ENCODE results near the gene FAM234B.
A peak's percentile ranks its signal among the peaks of the same experiment; 100 is the strongest.

Gene FAM234B, protein sequence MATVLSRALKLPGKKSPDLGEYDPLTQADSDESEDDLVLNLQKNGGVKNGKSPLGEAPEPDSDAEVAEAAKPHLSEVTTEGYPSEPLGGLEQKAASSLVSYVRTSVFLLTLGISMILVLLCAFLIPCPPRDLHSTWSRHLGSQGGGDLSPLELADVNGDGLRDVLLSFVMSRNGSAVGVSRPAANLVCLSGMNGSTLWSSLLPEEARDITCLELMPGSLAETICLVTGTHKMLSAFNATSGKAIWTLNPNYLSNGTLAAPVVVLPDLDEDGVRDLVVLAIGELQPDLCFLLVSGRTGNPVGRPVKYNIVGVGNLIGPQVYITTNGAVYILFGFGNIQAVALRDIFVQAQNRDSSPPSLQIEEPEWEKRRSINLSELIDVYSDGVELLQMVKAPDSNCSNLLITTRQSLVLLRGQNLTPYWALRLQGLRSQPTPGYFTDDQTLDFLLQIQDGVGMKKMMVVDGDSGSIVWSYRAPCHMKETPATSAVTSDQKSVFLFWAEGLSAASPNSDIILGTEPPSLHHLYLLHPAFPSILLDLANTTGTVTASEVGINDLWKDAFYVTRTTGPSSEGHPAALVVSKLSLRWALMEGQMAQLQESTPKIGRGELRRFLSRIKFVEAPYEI

GRCh38 chr12:13044002-13044905 lies at the start of gene FAM234B:
FAM234B (plus strand) TSS chr12:13044381; CDS start chr12:13044404, 23 bp downstream.
- DNase-seq, result peak; percentile 27 to 38

DNA sequence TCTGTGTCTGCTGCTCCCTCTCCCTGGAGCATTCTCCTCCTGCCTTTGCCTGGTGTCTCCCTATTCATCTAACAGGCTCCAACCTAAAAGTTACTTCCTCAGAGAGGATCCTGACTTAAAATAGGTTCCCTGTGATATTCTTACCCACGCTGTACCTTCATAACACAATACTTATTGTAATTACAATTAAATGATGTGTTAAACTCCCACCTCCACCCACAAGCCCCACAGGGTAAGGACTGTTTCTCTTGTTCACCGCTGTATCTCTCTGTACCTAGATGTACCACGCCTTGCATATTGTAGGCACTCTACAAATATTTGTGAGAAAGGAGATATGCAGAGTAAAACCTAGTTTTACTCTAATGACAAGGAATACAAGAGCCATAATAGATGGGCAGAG lies 49.1 kb upstream of the FAM234B start:
- no peak for DNase-seq

DNA sequence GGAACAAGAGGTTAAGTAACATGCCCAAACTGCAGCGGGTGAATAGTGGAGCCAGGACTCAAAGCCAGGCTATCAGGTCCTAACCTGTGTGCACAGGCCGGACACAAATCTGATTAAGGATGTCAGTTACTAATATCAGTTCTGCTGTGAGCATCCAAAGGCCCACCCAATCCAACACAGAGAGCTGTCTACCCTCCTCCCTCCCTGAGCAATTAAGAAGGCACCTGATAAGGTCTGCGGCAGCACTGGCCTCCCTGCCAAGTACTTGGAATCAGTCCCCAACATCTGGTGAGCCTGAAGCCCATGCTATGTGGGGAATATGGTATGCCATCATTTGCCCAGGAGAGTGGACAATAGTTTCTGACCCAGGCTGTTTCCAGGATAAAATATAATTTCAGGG lies 48.0 kb upstream of the FAM234B start:
- no peak for DNase-seq

GRCh38 chr12:12997156-12997555 lies 47.0 kb upstream of the FAM234B start:
- DNase-seq, result no peak

GRCh38 chr12:12997734-12998133 lies 46.4 kb upstream of the FAM234B start:
- no peak for DNase-seq

DNA sequence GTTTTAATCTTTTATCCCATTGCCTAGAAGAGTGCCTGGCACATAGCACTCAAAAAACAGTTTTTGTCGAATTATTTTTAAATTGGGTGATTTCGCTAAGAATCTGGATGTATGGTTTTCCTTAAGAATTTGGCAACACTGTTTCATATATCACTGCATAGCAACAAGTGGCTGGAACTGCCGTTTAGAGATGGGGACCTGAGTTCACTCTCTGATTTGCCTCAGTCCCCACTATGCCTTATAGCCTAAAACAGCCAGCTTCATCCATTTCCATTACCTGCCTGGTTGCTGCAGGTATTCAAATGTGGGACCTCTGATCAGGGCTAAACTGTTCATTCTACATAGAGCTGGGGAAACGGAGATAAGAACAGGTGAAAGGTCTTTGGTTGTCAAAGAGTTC lies 45.9 kb upstream of the FAM234B start:
- DNase-seq, result no peak

GRCh38 chr12:12999271-12999958 lies 44.8 kb upstream of the FAM234B start:
- no peak for DNase-seq

GRCh38 chr12:12999959-13000615 lies 44.1 kb upstream of the FAM234B start, which contains the start of gene HEBP1:
HEBP1 (minus strand) TSS chr12:13000265; CDS start chr12:13000114, 151 bp downstream.
- peak; percentile 67 to 74 for DNase-seq

DNA sequence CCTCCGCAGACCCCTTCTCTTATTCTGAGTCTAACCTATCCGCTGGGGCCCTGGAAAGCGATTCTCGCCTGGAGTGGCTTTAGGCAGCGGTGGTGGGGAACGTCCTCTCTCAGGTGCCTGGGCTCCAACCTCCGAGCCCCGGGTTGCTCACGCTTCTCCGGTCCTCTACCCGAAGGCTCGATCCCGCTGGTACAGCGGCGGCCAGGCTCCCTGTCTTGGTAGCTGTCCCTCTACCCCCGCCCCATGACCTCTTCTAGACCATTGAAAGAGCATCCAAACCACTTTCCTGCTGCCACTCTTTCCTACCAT lies 43.6 kb upstream of the FAM234B start:
- peak in 1 of 2 experiments; percentile 67 for DNase-seq

GRCh38 chr12:13000925-13001774 lies 43.0 kb upstream of the FAM234B start:
- DNase-seq, result peak in 1 of 2 experiments; percentile 60

- DNase-seq, result no peak
Observed at GRCh38 chr12:13001775-13002040, 42.5 kb upstream of the FAM234B start.

GRCh38 chr12:13002301-13003097 lies 41.7 kb upstream of the FAM234B start:
- DNase-seq, result no peak

- DNase-seq, result no peak
Observed at GRCh38 chr12:13004361-13004760, 39.8 kb upstream of the FAM234B start.

GRCh38 chr12:13004986-13005385 lies 39.2 kb upstream of the FAM234B start:
- no peak for DNase-seq

DNA sequence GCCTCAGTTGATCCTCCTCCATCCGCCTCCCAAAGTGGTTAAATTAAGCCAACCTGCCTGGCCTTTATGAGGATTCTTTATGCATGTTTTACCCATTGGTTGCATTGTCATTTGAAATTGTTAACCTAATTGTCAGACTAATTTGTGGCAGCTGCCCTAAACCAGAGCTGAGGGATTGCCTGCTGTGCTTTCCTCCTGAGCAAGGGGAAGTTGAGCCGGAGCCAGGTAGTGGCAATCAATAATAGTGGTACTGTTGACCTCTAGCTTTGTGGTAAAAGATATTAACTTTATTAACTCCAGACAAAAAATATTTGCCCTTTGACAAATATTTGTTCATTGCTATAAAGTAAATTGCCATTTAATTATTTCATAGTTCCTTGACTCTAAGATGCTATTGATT lies 38.5 kb upstream of the FAM234B start:
- DNase-seq, result no peak

DNA sequence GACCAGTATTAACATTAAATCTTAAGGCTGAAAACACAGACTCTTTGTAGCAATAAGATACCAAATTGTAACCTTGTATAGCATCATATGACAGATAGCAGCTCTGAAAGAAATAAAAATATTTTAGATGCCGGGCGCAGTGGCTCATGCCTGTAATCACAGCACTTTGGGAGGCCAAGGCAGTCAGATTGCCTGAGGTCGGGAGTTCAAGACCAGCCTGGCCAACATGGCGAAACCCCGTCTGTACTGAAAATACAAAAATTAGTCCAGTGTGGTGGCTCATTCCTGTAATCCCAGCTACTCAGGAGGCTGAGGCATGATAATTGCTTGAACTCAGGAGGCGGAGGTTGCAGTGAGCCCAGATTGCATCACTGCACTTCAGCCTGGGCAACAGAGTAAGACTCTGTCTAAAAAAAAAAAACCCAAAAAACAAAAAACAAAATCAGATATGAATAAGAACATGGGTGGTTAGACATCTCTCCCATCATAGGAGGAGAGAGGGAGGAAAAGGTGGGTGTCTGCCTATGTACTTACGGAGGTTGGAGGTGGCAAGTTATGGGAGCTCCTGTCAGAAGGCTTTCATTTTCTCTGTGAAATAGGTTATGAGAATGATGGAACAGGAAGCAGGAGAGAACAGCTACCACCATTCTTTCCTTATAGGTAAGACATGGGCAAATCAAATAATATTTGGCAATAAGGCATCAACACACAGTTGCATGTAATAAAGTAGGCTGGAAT lies 36.5 kb upstream of the FAM234B start:
- no peak for DNase-seq

GRCh38 chr12:13008741-13009380 lies 35.3 kb upstream of the FAM234B start:
- DNase-seq, result no peak

DNA sequence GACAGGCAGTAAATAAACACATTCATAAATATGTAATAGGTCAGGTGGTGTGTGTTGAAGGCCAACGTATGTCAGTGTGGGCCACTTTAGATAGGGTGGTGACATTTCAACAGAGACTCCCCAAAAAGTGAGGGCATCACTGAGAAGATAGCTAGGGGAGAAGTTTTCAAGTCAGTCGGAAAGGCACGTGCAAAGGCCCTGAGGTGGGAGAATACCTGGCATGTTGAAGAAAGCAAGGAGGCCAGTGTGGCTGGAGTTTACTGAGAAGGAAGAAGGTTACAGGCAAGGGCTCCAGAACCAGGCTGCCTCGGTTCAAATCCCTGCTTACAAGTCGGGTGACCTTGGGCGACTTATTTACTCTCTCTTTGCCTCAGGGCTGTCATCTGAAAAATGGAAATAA lies 33.1 kb upstream of the FAM234B start:
- no peak for DNase-seq

DNA sequence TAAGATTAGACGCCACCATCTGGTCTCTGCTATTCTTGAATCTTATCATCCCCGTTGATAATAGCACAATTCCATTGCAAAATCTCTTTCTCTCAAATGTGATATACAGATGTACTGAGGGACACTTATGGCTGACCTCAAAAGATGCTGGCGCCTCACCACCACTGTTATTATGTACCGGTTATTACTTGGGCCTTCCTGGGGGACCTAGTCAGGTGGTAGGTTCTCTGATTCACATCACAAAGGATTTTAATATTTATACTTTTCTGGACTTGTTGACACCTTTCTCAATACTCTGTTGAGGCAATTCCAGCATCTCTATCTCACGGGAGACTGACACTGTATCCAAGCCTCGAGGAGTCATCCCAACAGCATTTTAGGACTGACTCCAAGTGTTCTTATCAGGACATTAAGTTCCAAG lies 21.3 kb upstream of the FAM234B start:
- DNase-seq, result no peak

Data from NCI-H187 (cell line).